ELR (cell line): ENCODE measurements around the gene CEP350.

ENCODE experiments used
- DNase-seq: peaks from one replicate; pipeline ENCODE4 v3.0.0-alpha.2; 2015; ENCODE audit warnings: low read depth

The CEP350 gene

DNA sequence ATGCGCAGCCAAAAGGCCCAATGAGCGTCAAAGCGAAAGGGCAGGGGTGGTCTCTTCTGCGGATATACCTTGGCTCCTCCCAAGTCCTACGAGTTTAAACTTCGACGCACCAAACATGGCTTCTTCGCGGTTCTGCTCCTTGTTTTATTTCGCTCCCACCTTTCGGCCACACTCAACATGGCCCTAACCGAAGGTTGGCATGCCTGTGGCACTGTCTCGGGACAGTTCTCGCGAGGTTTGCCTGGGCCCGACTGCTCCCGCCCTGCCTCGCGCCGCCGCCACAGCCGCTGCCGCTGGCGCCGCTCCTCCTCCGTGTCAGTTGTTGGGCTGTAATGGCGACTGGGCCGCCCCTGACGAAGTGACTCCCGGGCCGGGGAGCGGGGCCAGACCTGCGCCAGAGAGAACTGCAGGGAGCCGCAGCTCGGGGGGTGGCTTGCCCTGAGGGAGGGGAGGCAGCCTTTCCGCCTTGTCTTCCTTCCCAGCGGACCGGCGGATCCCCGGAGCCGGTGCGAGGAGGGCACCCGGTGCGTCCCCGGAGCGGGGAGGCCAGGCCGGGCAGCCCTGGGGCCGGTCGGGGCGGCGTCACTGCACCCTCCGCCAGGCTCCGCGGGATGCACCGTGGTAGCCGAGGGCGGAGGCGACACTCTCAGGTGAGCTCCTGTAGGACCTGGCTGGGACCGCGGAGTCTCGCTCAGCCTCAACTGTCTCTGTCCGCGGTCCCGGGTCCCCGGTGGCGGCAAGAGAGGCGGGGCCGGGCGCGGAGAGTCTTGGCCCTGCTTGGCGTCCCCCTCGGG, at the start of gene CEP350:
CEP350 (plus strand) TSS at position 318 of the 794 bp plus-strand sequence. CDS start 31,372 bp downstream, outside the sequence.
- DNase-seq, result peak; percentile 100

- no peak for DNase-seq
Observed at GRCh38 chr1:179910934-179911333, 43.7 kb upstream of the CEP350 start.

DNA sequence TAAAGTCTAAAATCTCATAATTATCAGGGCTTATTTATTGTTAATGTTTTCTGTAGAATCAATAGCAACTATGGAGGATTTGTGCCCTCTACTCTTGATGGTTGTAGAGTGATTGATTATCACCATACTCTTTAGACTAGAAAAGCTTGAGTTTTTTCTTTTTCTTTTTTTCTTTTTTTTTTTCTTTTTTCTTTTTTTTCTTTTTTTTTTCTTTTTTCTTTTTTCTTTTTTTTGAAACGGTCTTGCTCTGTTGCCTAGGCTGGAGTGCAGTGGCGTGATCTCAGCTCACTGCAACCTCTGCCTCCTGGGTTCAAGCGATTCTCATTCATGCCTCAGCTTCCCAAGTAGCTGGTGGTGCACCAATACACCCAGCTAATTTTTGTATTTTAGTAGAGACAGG, 42.8 kb upstream of the CEP350 start:
- DNase-seq, result no peak

DNA sequence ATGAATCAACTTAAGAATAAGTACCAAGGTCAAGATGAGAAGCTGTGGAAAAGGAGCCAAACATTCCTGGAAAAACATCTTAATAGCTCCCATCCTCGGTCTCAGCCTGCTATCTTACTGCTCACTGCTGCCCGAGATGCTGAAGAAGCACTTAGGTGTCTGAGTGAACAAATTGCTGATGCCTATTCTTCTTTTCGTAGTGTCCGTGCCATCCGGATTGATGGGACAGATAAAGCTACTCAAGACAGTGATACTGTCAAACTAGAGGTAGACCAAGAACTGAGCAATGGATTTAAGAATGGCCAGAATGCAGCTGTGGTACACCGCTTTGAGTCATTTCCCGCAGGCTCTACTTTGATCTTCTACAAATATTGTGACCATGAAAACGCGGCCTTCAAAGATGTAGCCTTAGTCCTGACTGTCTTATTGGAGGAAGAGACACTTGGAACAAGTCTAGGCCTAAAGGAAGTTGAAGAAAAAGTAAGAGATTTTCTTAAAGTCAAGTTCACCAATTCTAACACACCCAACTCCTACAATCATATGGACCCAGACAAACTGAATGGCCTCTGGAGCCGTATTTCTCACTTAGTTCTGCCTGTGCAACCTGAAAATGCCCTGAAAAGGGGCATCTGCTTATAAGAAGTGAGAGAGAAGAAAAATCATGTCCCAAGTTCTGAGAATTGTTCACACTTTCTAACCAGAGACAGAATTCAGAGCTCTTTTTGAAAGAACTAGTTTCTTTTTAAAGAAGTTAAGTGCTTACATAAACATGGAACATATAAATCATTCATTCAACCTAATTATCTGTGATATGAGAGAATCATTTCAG, 36.8 kb upstream of the CEP350 start:
- DNase-seq, result peak; percentile 11

- DNase-seq, result no peak
Observed at GRCh38 chr1:179921472-179921871, 33.1 kb upstream of the CEP350 start.

DNA sequence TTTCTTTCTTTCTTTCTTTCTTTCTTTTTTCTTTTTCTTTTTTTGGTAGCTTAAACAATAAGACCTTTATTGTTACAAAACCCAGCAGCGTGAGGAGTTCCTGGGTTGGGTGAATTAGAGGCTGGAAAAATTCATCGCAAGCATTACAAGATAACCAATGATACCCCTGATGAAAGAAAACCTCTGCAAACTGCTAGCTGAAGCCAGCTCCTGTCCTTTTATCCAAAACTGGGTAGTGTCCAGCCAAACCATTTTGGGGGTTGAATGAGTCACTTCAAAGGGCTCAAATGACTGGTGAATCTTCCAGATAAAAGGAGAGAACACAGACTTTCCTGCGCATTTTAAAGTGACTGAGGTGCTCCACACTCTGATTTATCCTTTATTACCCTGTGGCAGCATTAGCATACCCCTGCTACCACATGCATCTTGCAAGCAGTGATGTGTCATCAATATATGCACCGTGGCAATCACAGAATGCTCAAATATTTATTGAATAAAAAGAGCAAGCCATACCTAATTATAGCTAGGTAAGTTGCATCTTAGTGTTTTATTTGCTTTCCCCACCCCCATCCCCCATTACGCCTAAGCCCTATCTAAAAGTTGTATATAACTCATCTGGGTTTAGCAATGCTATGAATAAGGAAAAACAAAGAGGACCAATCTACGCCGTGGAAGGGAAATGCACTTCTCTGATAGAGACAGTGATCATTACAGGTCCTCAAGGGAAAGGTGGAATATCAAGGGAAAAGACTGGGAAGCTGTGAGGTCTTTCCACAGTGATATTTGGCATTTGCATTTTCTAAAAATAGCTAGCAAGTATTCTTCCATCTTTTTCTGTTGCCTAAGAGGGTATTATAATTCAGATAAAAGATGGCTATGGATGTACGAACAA, 32.4 kb upstream of the CEP350 start:
- no peak for DNase-seq

GRCh38 chr1:179923029-179923428, 31.6 kb upstream of the CEP350 start:
- no peak for DNase-seq

- DNase-seq, result no peak
Observed at GRCh38 chr1:179924268-179924667, 30.3 kb upstream of the CEP350 start.

DNA sequence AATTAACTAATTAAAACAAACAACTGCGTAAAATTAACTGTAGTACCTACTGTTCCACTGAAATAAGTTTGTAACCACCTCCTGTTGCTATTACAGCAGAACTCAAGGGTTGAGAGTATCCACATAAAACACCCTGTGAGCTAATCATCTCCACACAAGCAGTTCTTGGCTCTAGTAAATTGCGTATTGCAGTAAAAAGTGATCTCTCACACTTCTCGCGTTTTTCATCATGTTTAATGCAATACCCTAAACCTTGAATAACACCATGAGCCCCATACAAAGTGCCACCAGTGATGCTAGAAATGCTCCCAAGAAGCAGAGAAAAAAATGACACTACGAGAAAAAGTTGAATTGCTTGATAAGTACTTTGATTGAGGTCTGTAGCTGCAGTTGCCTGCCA, 29.3 kb upstream of the CEP350 start:
- no peak for DNase-seq

GRCh38 chr1:179925922-179926849, 28.4 kb upstream of the CEP350 start:
- peak; percentile 68 for DNase-seq

GRCh38 chr1:179926850-179927205, 27.8 kb upstream of the CEP350 start:
- DNase-seq, result no peak

GRCh38 chr1:179929955-179930798, 24.4 kb upstream of the CEP350 start:
- no peak for DNase-seq

- DNase-seq, result no peak
Observed at GRCh38 chr1:179930867-179931266, 23.7 kb upstream of the CEP350 start.

DNA sequence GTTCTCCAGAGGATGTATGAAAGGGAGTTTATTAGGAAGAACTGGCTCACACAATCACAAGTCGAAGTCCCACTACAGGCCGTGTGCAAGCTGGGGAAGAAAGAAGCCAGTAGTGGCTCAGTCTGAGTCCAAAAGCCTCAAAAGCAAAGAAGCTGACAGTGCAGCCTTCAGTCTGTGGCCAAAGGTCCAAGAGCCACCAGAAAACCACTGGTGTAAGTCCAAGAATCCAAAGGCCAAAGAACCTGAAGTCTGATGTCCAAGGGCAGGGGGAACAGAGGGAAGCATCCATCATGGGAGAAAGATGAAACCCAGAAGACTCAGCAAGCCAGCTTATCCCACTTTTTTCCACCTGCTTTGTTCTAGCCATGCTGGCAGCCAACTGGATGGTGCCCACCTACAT, 21.4 kb upstream of the CEP350 start:
- DNase-seq, result no peak

DNA sequence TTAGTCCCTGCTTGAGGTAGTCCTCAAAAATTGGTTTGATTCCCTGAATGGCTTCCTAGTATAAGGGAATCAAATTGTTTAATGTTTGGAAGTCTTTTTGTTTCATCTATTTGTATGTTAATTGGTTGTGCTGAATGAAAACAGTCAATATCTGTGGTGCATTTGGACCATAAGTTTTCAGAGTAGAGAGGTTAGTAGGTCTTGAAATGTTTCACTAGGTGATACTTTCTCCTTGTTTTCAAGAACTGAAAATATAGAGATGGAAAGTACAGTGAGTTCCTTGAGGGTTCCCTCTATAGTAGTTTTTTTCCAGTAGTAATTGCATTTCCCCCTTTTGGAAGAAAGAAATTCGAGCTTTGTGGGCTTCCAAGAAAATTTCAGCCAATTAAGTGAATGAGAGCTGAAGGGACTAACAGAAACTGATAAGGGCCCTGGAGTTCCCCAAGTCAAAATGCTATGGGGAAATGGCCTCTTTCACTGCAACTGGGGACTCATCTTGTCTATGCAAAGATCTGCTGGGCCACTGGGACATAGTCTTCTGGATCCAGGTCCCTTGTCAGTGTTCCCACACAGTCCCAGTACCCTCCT, 18.6 kb upstream of the CEP350 start:
- DNase-seq, result no peak

DNA sequence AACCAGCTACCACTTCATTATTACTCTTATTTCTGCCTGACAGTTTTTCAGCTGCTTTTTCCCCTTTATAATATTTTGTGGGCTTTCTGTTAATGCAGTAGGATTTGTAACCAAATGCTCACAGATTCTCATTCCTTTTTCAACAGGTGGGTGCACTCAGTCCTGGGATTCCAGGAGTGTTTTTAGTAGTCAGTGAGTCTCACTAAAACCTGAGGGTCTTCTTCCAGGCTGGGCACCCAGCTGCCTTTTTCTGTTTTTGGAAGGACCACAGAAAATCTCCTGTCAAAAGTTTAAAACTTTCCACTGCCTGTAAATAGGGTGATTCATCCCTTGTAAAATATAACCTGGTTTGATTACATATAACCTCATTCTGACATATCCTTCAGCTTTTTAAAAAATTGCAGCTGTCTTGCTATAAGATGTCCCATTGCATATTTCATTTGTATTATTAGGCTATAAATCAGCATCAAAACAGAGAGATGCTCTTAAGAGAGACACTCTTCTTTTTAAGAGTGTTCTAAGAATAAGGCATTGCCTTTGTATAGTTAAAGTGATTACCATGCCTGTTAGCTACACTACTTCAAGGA, 16.8 kb upstream of the CEP350 start:
- no peak for DNase-seq

DNA sequence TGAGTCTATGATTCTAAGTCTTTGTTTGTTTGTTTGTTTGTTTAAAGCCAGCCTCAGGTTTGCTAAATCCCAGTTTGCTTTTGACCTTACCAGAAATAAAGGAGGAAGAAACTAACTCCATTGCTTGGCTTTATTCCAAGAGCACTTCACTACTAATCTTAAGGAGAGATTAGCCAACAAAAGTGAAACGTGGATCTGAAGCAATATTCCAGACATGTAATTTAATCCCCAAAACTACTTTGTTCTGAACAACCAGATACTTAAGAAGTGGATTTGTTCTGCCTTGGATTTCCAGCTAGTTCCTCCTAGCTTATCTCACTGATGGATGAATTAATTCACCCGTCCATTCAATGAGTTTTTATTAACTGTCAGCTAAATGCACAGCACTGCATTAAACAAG, 15.9 kb upstream of the CEP350 start:
- no peak for DNase-seq

- DNase-seq, result no peak
Observed at GRCh38 chr1:179939941-179940340, 14.7 kb upstream of the CEP350 start.

GRCh38 chr1:179941454-179941853, 13.2 kb upstream of the CEP350 start:
- no peak for DNase-seq

DNA sequence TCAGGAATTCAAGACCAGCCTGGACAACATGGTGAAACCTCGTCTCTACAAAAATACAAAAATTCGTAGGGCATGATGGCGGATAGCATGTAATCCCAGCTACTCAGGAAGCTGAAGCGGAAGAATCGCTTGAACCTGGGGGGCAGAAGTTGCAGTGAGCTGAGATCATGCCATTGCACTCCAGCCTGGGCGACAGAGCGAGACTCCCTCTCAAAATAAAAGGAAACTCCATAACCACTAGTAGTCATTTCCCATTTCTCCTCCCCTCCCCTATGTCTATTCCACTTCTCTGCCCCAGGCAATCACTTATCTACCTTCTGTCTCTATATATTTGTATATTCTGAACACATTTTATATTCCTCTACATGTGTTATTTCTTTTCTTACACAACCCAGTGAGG, 4.0 kb upstream of the CEP350 start:
- DNase-seq, result no peak
